ENCODE results near the gene STRA6.

- no peak for TF ChIP-seq POLR2AphosphoS5 (IDR thresholded peaks at IDR 0.05)
- TF ChIP-seq CTCF (IDR thresholded peaks at IDR 0.05) = no peak
- no peak for TF ChIP-seq EP300 (IDR thresholded peaks at IDR 0.05)
These were observed 6.4 kb downstream of the STRA6 start for GRCh38 chr15:74196175-74196574.

Measured in esophagus muscularis mucosa (tissue), 4 donors.